Measurements from ENCODE around the gene ADAM19. TPM values are rescaled to one million over a fixed set of nuclear protein-coding genes. Genes with fewer than 3 reads are reported as not detected.

ADAM19 gene
- polyA plus RNA-seq, 1 donor from 2014 or later, result 9.9 TPM

DNA sequence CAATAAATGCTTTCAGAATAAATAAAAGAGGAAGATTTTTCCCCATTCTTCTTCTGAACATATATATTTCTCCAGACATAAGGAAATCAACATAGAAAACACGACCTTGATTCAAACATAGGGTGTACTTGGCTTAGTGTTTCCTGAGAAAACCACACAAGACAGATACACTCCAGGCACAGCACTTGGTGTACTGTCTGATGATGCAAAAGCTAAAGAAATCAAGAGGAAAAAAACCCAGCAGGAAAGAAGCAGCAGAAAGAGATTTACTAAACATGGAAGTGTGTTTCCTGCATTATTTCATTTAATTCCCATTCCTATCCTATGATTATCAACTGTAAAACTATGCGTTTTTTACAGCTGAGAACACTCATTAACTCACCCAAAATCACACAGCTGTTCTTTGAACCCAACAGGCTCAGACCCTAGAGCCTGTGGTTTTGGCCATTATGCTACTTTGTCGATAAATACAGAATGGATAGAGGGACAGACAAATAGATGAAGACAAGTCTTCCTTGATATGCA is 69.4 kb downstream of the ADAM19 start:
- Histone ChIP-seq H3K9ac (ENCODE audit: low read length) (no peak overlapping the region), H3F3A (ENCODE audit: insufficient read depth, low read length, poor library complexity, severe bottlenecking) (no peaks in the 10 kb centered on the region), H3K9me2 (ENCODE audit: insufficient read depth, low read length) (no peaks in the 10 kb centered on the region), H3K36me3 (ENCODE audit: insufficient read depth, low read length) (peaks cover 13% of the 10 kb centered on the region), H2AFZ (ENCODE audit: low read depth, low read length) (no peak overlapping the region), H3K9me3 (ENCODE audit: low read length) (no peaks in the 10 kb centered on the region), H3K79me2 (replicated peaks; ENCODE audit: insufficient read depth, low read length) (no peaks in the 10 kb centered on the region), H3K4me3 (ENCODE audit: low read length) (no peak overlapping the region), H4K20me1 (ENCODE audit: insufficient read depth) (no peaks in the 10 kb centered on the region), H3K27ac (ENCODE audit: low read length) (no peak overlapping the region), H3K4me2 (ENCODE audit: low read length) (no peak overlapping the region), H3K27me3 (ENCODE audit: insufficient read depth, low read depth, low read length) (no peaks in the 10 kb centered on the region)
- no peak for TF ChIP-seq RAD21 (conservative IDR thresholded peaks at IDR 0.05)
- TF ChIP-seq POLR2AphosphoS5 (IDR thresholded peaks at IDR 0.05), result no peak
- TF ChIP-seq, protein P1, sequence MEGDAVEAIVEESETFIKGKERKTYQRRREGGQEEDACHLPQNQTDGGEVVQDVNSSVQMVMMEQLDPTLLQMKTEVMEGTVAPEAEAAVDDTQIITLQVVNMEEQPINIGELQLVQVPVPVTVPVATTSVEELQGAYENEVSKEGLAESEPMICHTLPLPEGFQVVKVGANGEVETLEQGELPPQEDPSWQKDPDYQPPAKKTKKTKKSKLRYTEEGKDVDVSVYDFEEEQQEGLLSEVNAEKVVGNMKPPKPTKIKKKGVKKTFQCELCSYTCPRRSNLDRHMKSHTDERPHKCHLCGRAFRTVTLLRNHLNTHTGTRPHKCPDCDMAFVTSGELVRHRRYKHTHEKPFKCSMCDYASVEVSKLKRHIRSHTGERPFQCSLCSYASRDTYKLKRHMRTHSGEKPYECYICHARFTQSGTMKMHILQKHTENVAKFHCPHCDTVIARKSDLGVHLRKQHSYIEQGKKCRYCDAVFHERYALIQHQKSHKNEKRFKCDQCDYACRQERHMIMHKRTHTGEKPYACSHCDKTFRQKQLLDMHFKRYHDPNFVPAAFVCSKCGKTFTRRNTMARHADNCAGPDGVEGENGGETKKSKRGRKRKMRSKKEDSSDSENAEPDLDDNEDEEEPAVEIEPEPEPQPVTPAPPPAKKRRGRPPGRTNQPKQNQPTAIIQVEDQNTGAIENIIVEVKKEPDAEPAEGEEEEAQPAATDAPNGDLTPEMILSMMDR (IDR thresholded peaks at IDR 0.05; ENCODE audit: poor library complexity, severe bottlenecking), result no peak
- no peak for TF ChIP-seq MXI1 (conservative IDR thresholded peaks at IDR 0.05; ENCODE audit: poor library complexity, severe bottlenecking)
- TF ChIP-seq, protein P2, sequence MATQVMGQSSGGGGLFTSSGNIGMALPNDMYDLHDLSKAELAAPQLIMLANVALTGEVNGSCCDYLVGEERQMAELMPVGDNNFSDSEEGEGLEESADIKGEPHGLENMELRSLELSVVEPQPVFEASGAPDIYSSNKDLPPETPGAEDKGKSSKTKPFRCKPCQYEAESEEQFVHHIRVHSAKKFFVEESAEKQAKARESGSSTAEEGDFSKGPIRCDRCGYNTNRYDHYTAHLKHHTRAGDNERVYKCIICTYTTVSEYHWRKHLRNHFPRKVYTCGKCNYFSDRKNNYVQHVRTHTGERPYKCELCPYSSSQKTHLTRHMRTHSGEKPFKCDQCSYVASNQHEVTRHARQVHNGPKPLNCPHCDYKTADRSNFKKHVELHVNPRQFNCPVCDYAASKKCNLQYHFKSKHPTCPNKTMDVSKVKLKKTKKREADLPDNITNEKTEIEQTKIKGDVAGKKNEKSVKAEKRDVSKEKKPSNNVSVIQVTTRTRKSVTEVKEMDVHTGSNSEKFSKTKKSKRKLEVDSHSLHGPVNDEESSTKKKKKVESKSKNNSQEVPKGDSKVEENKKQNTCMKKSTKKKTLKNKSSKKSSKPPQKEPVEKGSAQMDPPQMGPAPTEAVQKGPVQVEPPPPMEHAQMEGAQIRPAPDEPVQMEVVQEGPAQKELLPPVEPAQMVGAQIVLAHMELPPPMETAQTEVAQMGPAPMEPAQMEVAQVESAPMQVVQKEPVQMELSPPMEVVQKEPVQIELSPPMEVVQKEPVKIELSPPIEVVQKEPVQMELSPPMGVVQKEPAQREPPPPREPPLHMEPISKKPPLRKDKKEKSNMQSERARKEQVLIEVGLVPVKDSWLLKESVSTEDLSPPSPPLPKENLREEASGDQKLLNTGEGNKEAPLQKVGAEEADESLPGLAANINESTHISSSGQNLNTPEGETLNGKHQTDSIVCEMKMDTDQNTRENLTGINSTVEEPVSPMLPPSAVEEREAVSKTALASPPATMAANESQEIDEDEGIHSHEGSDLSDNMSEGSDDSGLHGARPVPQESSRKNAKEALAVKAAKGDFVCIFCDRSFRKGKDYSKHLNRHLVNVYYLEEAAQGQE (IDR thresholded peaks at IDR 0.05; ENCODE audit: borderline replicate concordance), result no peak
- TF ChIP-seq EZH2 (IDR thresholded peaks at IDR 0.05; ENCODE audit: borderline replicate concordance, insufficient read depth, low read length, poor library complexity, severe bottlenecking), result no peak
- no peak for TF ChIP-seq SMC3 (conservative IDR thresholded peaks at IDR 0.05; ENCODE audit: poor library complexity)
- no peak for TF ChIP-seq EP300 (conservative IDR thresholded peaks at IDR 0.05; ENCODE audit: poor library complexity, severe bottlenecking)
- no peak for TF ChIP-seq TAF1 (IDR thresholded peaks at IDR 0.05; ENCODE audit: low read depth)

- Histone ChIP-seq H2AFZ (ENCODE audit: low read depth, low read length) (no peak overlapping the region), H4K20me1 (ENCODE audit: insufficient read depth) (no peaks in the 10 kb centered on the region), H3K9me2 (ENCODE audit: insufficient read depth, low read length) (no peaks in the 10 kb centered on the region), H3F3A (ENCODE audit: insufficient read depth, low read length, poor library complexity, severe bottlenecking) (no peaks in the 10 kb centered on the region), H3K4me3 (ENCODE audit: low read length) (no peak overlapping the region), H3K36me3 (ENCODE audit: insufficient read depth, low read length) (peaks cover 17% of the 10 kb centered on the region), H3K27me3 (ENCODE audit: insufficient read depth, low read depth, low read length) (no peaks in the 10 kb centered on the region), H3K79me2 (replicated peaks; ENCODE audit: insufficient read depth, low read length) (no peaks in the 10 kb centered on the region), H3K9ac (ENCODE audit: low read length) (no peak overlapping the region), H3K9me3 (ENCODE audit: low read length) (no peaks in the 10 kb centered on the region), H3K27ac (ENCODE audit: low read length) (no peak overlapping the region), H3K4me2 (ENCODE audit: low read length) (no peak overlapping the region)
- TF ChIP-seq MXI1 (conservative IDR thresholded peaks at IDR 0.05; ENCODE audit: poor library complexity, severe bottlenecking), result no peak
- no peak for TF ChIP-seq EZH2 (IDR thresholded peaks at IDR 0.05; ENCODE audit: borderline replicate concordance, insufficient read depth, low read length, poor library complexity, severe bottlenecking)
- TF ChIP-seq, protein P1 (IDR thresholded peaks at IDR 0.05; ENCODE audit: poor library complexity, severe bottlenecking), result no peak
- TF ChIP-seq TAF1 (IDR thresholded peaks at IDR 0.05; ENCODE audit: low read depth), result no peak
- no peak for TF ChIP-seq POLR2AphosphoS5 (IDR thresholded peaks at IDR 0.05)
- no peak for TF ChIP-seq EP300 (conservative IDR thresholded peaks at IDR 0.05; ENCODE audit: poor library complexity, severe bottlenecking)
- TF ChIP-seq SMC3 (conservative IDR thresholded peaks at IDR 0.05; ENCODE audit: poor library complexity), result no peak
- TF ChIP-seq, protein P2 (IDR thresholded peaks at IDR 0.05; ENCODE audit: borderline replicate concordance), result no peak
- TF ChIP-seq RAD21 (conservative IDR thresholded peaks at IDR 0.05), result no peak
Observed at GRCh38 chr5:157505496-157505895, 70.1 kb downstream of the ADAM19 start.
